Thymus (tissue), 11 donors: Measurements from ENCODE around the gene WEE1. TPM values are rescaled to one million over a fixed set of nuclear protein-coding genes. Genes with fewer than 3 reads are reported as not detected.
A peak's percentile ranks its signal among the peaks of the same experiment; 100 is the strongest.

Experiments
- DNase-seq, 9 donors: peaks; one replicate each; pipeline ENCODE4 v3.0.0-alpha.2; 2013; ENCODE audit warnings: low spot score in 9 of 9, low read depth in 6 of 9, missing footprints in 1 of 9
- H3K27ac ChIP-seq, 2 donors: one replicate each; pipeline ENCODE4 v1.5.1; 2013; ENCODE audit warnings: control low read depth in 1 of 2, low read depth in 1 of 2, low read length in 1 of 2, mild to moderate bottlenecking in 1 of 2, moderate library complexity in 1 of 2
- H3K27me3 ChIP-seq, 2 donors: one replicate each; pipeline ENCODE4 v1.5.1; 2013; ENCODE audit warnings: low read length in 1 of 2; ENCODE audit not compliant: control insufficient read depth in 2 of 2, insufficient read depth in 1 of 2
- H3K36me3 ChIP-seq, 2 donors: one replicate each; pipeline ENCODE4 v1.5.1; 2013; ENCODE audit warnings: low read length in 1 of 2, mild to moderate bottlenecking in 1 of 2, moderate library complexity in 1 of 2; ENCODE audit not compliant: control insufficient read depth in 2 of 2, insufficient read depth in 2 of 2
- H3K4me1 ChIP-seq, 2 donors: one replicate each; pipeline ENCODE4 v1.5.1; 2013; ENCODE audit warnings: low read length in 2 of 2; ENCODE audit not compliant: control insufficient read depth in 2 of 2, insufficient read depth in 2 of 2
- H3K4me3 ChIP-seq, 2 donors: one replicate each; pipeline ENCODE4 v1.5.1; 2013; ENCODE audit warnings: low read length in 2 of 2, control low read depth in 1 of 2, mild to moderate bottlenecking in 1 of 2
- H3K9me3 ChIP-seq, 2 donors: one replicate each; pipeline ENCODE4 v1.5.1; 2013; ENCODE audit warnings: low read length in 1 of 2, mild to moderate bottlenecking in 1 of 2; ENCODE audit not compliant: control insufficient read depth in 2 of 2, insufficient read depth in 1 of 2
- WGBS: extraction: QIAGEN DNeasy Blood & Tissue Kit; methylation state at CpG from one replicate; pipeline ENCODE4 v1.1.7; 2013; 5-methylcytosine and 5-hydroxymethylcytosine counted together
- polyA plus RNA-seq: library from polyadenylated mRNA; stranded (reverse); fragments of 200-250 nt; gene quantifications from one replicate; pipeline ENCODE4 v1.2.3, GENCODE V29; 2013
- total RNA-seq: library from RNA; stranded (reverse); fragments of 120-200 nt; gene quantifications from one replicate; pipeline ENCODE4 v1.2.4, GENCODE V29; 2013
- donor health status: healthy.

WEE1 gene
- total and polyA plus RNA-seq, 2 donors, result 10.9 to 35.5 TPM

DNA sequence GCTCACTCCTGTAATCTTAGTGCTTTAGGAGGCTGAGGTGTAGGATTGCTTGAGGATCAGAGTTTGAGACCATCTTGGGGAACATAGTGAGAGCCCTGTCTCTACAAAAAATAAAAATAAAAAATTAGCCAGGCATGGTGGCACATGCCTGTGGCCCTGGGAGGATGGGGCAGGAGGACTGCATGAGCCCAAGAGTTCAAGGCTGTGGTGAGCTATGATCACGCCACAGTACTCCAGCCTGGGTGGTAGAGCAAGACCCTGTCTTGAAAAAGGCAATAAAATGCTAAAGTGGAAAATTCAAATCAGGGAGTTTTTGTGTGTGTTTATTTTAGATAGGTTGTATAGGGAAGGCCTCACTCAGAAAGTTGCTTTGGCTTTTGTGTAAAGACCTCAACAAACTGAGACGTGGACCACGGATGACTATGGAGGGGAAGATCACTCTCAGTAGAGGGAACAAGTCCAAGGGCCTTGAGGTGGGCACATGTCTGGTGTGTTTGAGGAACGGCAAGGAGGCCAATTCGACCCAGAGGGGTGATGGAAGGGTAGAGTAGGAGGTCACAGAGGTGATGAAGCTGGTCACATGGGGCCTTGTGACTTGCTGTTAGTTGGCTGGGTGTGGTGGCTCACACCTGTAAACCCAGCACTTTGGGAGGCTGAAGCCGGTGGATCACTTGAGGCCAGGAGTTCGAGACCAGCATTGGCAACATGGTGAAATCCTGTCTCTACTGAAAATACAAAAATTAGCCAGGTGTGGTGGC is 35.7 kb downstream of the WEE1 start:
- H3K4me1 ChIP-seq, result peaks cover 0 to 7% of the 10 kb centered on the region in 2 donors

DNA sequence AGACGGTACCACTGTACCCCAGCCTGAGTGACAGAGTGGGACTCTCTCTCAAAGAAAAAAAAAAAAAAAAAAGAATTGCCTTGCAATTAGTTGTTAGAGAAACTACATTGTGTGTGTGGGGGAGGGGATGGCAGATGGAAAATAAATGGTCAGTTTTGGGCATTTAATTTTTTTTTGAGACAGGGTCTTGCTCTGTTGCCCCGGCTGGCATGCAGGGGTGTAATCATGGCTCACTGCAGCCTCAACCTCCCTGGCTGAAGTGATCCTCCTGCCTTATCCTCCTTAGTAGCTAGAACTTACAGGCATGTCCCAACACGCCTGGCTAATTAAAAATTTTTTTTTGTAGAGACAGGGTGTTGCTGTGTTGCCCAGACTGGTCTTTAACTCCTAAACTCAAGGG is 36.4 kb downstream of the WEE1 start:
- no peak for DNase-seq
- no peak overlapping the region for H3K4me3 ChIP-seq
- 97% methylated on average over 3 of the region's 3 CpGs for WGBS

More for the DNA sequence above, 35.7 kb downstream of the WEE1 start:
- H3K27ac ChIP-seq, result no peak overlapping the region
- H3K36me3 ChIP-seq, result no peaks in the 10 kb centered on the region
- 95% methylated on average over 7 of the region's 7 CpGs for WGBS
- DNase-seq, result no peak
- no peak overlapping the region for H3K4me3 ChIP-seq
- H3K27me3 ChIP-seq, result no peaks in the 10 kb centered on the region
- H3K9me3 ChIP-seq, result no peaks in the 10 kb centered on the region

DNA sequence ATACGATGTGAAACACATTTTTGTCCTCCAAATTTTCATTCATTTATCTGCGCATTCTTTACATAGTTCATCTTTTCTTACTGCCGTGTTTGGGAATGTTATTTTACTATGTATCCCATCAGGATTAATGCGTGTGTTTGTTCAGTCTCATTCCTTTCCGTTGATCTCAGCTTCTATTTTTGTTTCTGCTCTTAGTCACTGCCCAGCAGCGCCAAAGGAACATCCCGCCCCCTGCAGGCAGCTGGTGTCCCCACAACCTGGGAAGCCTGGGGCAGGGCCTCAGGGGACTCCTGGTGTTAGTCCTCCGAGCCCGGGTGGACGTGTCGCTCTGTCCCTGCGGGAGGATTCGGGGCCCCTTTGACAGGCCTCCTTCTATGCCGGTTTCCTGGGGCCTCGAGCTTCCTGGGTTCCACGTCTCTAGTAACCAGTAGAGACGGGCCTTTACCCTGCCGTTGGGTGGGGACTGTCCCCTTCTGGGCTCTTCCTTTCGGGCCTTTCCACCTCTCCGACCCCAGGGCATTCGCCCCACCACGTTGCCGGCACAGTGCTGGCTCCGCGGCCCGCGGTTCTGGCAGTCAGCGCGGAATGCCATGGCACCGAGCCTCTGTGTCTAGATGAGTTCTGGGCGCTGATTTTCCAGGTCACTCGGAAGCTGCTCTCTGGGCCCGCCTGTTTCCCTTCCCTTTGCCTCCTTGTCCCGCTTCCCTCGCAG is 39.8 kb downstream of the WEE1 start:
- no peaks in the 10 kb centered on the region for H3K9me3 ChIP-seq
- H3K36me3 ChIP-seq, result no peaks in the 10 kb centered on the region
- peak overlapping the region; percentile 88 to 94 for H3K27ac ChIP-seq
- no peaks in the 10 kb centered on the region for H3K27me3 ChIP-seq
- 1% methylated on average over 35 of the region's 35 CpGs for WGBS
- peaks cover 0 to 14% of the 10 kb centered on the region in 2 donors for H3K4me1 ChIP-seq
- peak overlapping the region; percentile 52 to 62 for H3K4me3 ChIP-seq
- peak; percentile 65 to 92 (median 79) for DNase-seq

More for the DNA sequence above, 36.4 kb downstream of the WEE1 start:
- Histone ChIP-seq H3K9me3 (no peaks in the 10 kb centered on the region), H3K27ac (no peak overlapping the region), H3K36me3 (no peaks in the 10 kb centered on the region), H3K27me3 (no peaks in the 10 kb centered on the region), H3K4me1 (peaks cover 0 to 10% of the 10 kb centered on the region in 2 donors)

DNA sequence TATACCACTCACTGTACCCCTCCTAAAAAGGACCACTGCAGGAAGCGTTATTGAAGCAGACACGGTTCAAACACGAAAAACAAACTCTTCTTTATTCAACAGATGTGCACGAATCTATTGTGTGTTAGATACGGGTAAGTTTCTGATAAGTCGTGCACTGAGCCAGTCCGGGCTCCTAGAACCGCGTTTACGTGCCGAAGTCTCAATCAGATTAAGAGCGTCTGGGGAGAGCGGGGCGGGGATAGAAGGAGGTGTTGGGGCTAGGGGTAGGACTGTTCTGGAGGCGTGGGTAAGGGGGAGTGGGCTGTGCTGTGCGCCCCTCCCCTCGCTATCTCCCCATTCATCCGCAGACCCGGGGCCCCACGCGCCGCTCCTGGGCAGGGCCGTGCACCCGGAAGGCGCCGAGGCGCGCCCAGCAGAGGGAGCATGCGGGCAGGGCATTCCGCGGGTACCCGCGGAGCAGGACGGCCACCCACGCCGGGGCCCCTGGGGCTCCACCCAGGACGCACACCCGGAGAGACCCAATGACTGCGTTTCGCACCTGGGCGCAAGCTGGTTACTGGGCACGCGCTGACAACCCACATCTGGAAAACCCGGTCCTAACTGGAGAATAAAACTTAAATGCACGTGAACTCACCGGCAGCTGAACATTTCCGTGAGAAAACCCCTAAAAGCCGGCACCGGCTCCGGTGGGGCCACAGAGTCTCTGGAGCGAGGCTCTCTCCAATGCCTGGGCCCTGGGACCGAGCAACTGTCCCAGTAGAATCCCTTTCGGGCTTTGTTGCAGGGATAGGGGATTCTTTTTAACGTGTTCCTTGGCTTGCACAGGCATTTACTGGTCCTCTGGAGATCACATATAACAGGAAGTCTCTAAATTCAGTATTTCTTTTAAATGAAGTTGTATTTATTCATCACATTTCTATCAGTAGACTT is 40.6 kb downstream of the WEE1 start:
- DNase-seq, result peak; percentile 65 to 92 (median 77)
- Histone ChIP-seq H3K4me3 (peak overlapping the region; percentile 52 to 62), H3K27me3 (no peaks in the 10 kb centered on the region), H3K27ac (peak overlapping the region; percentile 88 to 94), H3K36me3 (no peaks in the 10 kb centered on the region), H3K9me3 (no peaks in the 10 kb centered on the region), H3K4me1 (peaks cover 0 to 14% of the 10 kb centered on the region in 2 donors)
- under 1% methylated on average over 54 of the region's 54 CpGs for WGBS

DNA sequence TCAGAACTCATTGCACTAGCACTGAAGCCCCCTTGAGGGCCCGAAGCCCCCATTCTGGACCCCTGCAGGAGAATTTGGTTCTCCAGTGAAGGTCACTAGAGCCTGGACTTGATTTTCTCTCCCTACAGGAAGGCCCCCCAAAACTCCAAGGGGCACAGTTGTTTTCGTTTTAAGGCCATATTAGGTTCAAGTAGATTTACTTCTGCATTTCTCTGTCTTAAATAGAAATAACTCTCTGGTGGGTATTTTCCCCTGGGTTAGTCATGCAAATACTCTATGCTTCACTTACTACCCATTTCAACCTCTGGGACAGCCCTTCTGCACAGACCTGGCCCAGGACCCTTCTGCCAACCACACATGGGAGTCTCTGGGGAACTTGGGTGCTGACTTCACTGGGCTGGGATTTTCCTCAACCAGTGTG is 41.6 kb downstream of the WEE1 start:
- DNase-seq, result peak in 1 of 9 donors; percentile 26
- WGBS, result 67% methylated on average over 2 of the region's 2 CpGs
- H3K9me3 ChIP-seq, result peaks cover 0 to 3% of the 10 kb centered on the region in 2 donors

DNA sequence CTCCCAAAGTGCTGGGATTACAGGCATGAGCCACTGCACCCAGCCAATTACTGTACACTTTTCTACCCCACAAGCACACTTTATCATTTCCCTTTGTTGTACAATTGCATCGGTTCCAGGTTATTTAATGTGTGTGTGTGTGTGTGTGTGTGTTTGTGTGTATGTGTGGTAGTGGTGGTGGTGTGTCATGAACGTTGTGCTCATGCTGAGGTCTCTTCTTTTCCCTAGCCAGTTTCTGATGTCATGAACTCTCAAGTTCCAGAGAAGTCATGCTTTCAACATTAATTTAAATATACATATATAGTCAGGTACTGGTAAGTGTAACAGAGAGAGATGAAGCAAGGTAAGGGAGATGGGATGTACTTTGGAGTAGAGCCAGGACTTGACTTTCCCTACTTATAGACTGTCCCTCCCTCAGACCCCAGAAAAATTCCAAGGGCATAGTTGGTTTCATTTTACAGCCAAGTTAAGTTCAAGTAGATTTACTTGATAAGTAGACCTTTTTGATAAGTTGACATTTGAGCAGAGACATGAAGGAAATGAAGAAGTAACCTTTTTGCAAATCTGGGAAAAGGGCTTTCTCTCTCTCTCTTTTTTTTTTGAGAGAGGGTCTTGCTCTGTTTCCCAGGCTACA is 42.7 kb downstream of the WEE1 start:
- Histone ChIP-seq H3K36me3 (no peaks in the 10 kb centered on the region), H3K27ac (no peak overlapping the region), H3K9me3 (peaks cover 0 to 4% of the 10 kb centered on the region in 2 donors), H3K4me1 (peaks cover 0 to 14% of the 10 kb centered on the region in 2 donors), H3K27me3 (no peaks in the 10 kb centered on the region), H3K4me3 (no peak overlapping the region)
- 77% methylated on average over 2 of the region's 2 CpGs for WGBS
- DNase-seq, result no peak

More for the DNA sequence above, 41.6 kb downstream of the WEE1 start:
- no peaks in the 10 kb centered on the region for H3K36me3 ChIP-seq
- H3K4me3 ChIP-seq, result no peak overlapping the region
- no peaks in the 10 kb centered on the region for H3K27me3 ChIP-seq
- peak overlapping the region; percentile 8 to 88 for H3K27ac ChIP-seq
- peaks cover 0 to 14% of the 10 kb centered on the region in 2 donors for H3K4me1 ChIP-seq

DNA sequence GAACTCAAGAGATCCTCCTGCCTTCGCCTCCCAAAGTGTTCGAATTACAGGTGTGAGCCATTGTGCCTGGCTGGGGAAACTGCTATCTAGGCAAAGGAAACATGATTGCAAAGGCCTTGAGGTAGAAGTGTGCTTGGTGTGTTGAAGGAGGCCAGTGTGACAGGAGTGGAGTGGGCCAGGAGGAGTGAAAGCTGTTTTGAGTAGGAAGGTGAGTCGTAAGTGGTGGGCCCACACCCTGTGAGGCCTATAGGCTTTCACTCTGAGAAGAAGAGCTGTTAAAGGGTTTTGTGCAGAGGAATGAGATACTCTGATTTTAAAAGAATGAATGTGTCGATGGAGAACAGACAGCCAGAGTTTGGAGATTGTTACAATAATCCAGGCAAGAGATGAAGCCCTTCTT is 43.4 kb downstream of the WEE1 start:
- H3K9me3 ChIP-seq, result peaks cover 0 to 4% of the 10 kb centered on the region in 2 donors
- H3K4me3 ChIP-seq, result no peak overlapping the region
- H3K36me3 ChIP-seq, result no peaks in the 10 kb centered on the region
- H3K4me1 ChIP-seq, result peaks cover 0 to 14% of the 10 kb centered on the region in 2 donors
- 97% methylated on average over 4 of the region's 4 CpGs for WGBS
- no peak for DNase-seq
- no peak overlapping the region for H3K27ac ChIP-seq
- no peaks in the 10 kb centered on the region for H3K27me3 ChIP-seq

DNA sequence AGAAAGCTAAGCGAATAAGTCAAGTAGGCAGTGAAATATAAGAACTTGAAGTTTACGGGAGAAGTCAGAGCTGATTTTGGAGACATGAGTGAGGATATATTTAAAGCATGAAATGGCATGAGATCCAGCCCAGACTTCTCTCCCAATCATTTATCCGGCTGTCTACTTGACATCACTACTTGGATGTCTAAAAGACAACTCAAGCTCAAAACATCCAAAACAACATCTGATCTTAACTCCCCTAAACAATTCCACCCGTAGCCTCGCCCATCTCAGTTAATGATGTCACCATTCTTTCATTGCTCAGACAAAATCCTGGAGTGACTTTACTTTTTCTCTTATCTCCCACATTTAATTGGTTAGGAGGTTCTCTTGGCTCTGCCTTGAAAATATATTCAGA is 44.5 kb downstream of the WEE1 start:
- Histone ChIP-seq H3K9me3 (peaks cover 0 to 4% of the 10 kb centered on the region in 2 donors), H3K4me1 (peaks cover 0 to 14% of the 10 kb centered on the region in 2 donors), H3K4me3 (no peak overlapping the region), H3K27ac (no peak overlapping the region), H3K27me3 (no peaks in the 10 kb centered on the region), H3K36me3 (no peaks in the 10 kb centered on the region)
- WGBS, result 95% methylated on average over 5 of the region's 5 CpGs
- no peak for DNase-seq
